H1 (cell line): ENCODE measurements around the gene ATP5ME. TPM values are rescaled to one million over a fixed set of nuclear protein-coding genes. Genes with fewer than 3 reads are reported as not detected.

Source experiments
- BRCA1 ChIP-seq: IDR thresholded peaks from 2 replicates; pipeline ENCODE4 v1.6.1; 2012; ENCODE audit warnings: low read depth, low read length, improper control_type of control experiment
- GTF2F1 ChIP-seq: IDR thresholded peaks from 2 replicates; pipeline ENCODE4 v1.6.1; 2012; ENCODE audit warnings: low read depth, low read length, improper control_type of control experiment, borderline replicate concordance
- polyA plus RNA-seq, 7 experiments: library from polyadenylated mRNA; depleted of rRNA in 3 of 7; stranded (reverse) in 5 of 7; unstranded in 2 of 7; fragments of >200 nt in 5 of 7; fragments of 200-250 nt in 2 of 7; gene quantifications; 1 replicate in 5 of 7; 2 replicates in 1 of 7; 4 replicates in 1 of 7; pipeline versions ENCODE4 v1.2.1 to v1.2.3, GENCODE V29; 2011 to 2013; ENCODE audit warnings: missing spikeins in 2 of 7, mixed read lengths in 2 of 7
- total RNA-seq: library from RNA; stranded (reverse); fragmentation: NEBNext Ultra II Directional; extraction: Animal tissue kit (Norgen Biotek cat#: 25700); gene quantifications from 2 replicates; pipeline ENCODE4 v1.2.1, GENCODE V29; 2021

Gene ATP5ME
- total and polyA plus RNA-seq, 2 of the 8 experiments (the other 6 are each of a cell fraction or from before 2014, with no cell fraction given) = 375 to 450 TPM

DNA sequence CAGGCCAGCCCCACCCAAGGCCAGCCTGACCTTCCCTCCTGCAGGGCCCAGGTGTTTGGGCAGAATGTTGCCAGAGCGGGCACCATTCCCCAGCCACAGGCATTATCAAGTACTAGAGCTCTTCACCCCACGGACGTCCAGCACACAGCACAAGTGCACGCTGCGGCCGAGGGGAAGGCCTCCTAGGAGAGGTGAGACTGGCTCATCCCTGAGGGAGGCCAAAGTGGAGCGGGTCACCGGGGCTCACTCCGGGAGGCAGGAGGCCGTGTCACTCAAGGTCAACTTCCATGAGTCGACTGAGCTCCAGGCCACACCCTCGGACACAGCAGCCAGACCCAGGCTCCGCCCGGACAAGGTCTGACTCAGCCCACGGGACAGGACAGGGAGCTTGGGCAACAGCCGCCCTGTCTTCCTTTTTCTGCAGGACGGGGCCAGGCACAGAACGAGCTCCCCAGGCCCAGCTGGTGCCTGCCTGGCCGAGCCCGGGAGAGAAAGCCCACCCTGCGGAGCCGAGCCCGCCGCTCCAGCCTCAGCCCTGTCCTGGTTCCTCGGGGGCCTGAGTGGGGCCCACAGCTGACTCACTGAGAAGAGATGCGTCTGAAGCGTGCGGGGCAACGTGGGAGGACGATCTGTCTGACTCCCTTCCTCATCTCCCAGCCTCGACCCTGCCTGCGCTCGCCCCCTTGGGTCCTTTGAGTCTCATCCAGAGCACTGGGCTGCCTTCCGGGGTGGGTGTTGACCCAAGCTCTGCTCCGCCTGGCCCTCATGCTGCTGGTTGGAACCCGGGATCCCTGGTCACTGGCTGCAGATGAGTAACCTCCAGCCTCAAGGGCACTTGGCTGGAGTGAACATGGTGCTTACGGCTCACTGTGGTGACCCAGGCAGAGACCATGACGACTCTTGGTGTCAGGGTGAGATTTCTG is 13.2 kb upstream of the ATP5ME start (continued):
- no peak for TF ChIP-seq BRCA1
- no peak for TF ChIP-seq GTF2F1
